Keratinocyte (primary cell): ENCODE results near the gene SPIRE1.

Source experiments
- CTCF ChIP-seq, 3 experiments: IDR thresholded peaks in 1 of 3; conservative IDR thresholded peaks in 1 of 3; optimal IDR thresholded peaks in 1 of 3; 2 replicates in 2 of 3; 3 replicates in 1 of 3; pipeline versions ENCODE3 to v1.5.1; 2011; ENCODE audit warnings: low read length in 3 of 3, mild to moderate bottlenecking in 3 of 3, moderate library complexity in 2 of 3, control low read depth in 1 of 3, inconsistent platforms in 1 of 3; ENCODE audit not compliant: insufficient read depth in 2 of 3; ENCODE audit errors: extremely low read depth in 1 of 3
- EZH2 ChIP-seq: IDR thresholded peaks from one replicate; pipeline ENCODE4 v1.6.1; 2012; ENCODE audit warnings: inconsistent platforms, mild to moderate bottlenecking, low read length, moderate library complexity

- TF ChIP-seq EZH2 (no peak), CTCF (optimal IDR thresholded peaks at IDR 0.05 in 1 of 3, IDR thresholded peaks at IDR 0.05 in 1 of 3, conservative IDR thresholded peaks at IDR 0.05 in 1 of 3; ENCODE audit: extremely low read depth in 1 of 3, insufficient read depth in 2 of 3, low read length in 3 of 3) (no peak)
Observed at GRCh38 chr18:12647773-12648172, 10.1 kb downstream of the SPIRE1 start.
